ENCODE data around the gene SLC31A1. TPM values are rescaled to one million over a fixed set of nuclear protein-coding genes. Genes with fewer than 3 reads are reported as not detected.

Gene SLC31A1
- total RNA-seq, 1 donor from 2014 or later, result 8.1 TPM

- DNase-seq (ENCODE audit: low read depth), result no peak
- H3K4me3 ChIP-seq (ENCODE audit: low read depth, low read length), result no peak overlapping the region
- TF ChIP-seq CTCF (conservative IDR thresholded peaks at IDR 0.05; ENCODE audit: low read depth, low read length), result no peak
Observed at GRCh38 chr9:113269355-113269754, 48.0 kb downstream of the SLC31A1 start.

GRCh38 chr9:113269871-113270270, 48.5 kb downstream of the SLC31A1 start:
- H3K4me3 ChIP-seq (ENCODE audit: low read depth, low read length), result no peak overlapping the region
- no peak for DNase-seq (ENCODE audit: low read depth)
- TF ChIP-seq CTCF (conservative IDR thresholded peaks at IDR 0.05; ENCODE audit: low read depth, low read length), result no peak

- TF ChIP-seq CTCF (conservative IDR thresholded peaks at IDR 0.05; ENCODE audit: low read depth, low read length), result peak; percentile 75
- peak overlapping the region; percentile 79 for H3K4me3 ChIP-seq (ENCODE audit: low read depth, low read length)
- peak; percentile 7 for DNase-seq (ENCODE audit: low read depth)
Observed at GRCh38 chr9:113274474-113275156, 53.3 kb downstream of the SLC31A1 start.

GRCh38 chr9:113275157-113276131, 54.1 kb downstream of the SLC31A1 start, which contains the start of the genes CDC26 and PRPF4:
TSS of gene CDC26 (minus strand) at chr9:113275572. CDS start at chr9:113272507, 3,065 bp downstream.
TSS of gene PRPF4 (plus strand) at chr9:113275658. CDS start at chr9:113275744, 86 bp downstream.
- TF ChIP-seq CTCF (conservative IDR thresholded peaks at IDR 0.05; ENCODE audit: low read depth, low read length), result no peak
- peak within 1 kb of the TSS; percentile 79 for H3K4me3 ChIP-seq (ENCODE audit: low read depth, low read length)
- DNase-seq (ENCODE audit: low read depth), result peak; percentile 87

GRCh38 chr9:113278840-113279239, 57.5 kb downstream of the SLC31A1 start:
- no peak for TF ChIP-seq CTCF (conservative IDR thresholded peaks at IDR 0.05; ENCODE audit: low read depth, low read length)
- H3K4me3 ChIP-seq (ENCODE audit: low read depth, low read length), result no peak overlapping the region
- no peak for DNase-seq (ENCODE audit: low read depth)

- TF ChIP-seq CTCF (conservative IDR thresholded peaks at IDR 0.05; ENCODE audit: low read depth, low read length), result no peak
- DNase-seq (ENCODE audit: low read depth), result no peak
- H3K4me3 ChIP-seq (ENCODE audit: low read depth, low read length), result no peak overlapping the region
Observed at GRCh38 chr9:113281356-113281755, 60.0 kb downstream of the SLC31A1 start.
